ENCODE data around the gene P2RY8. TPM values are rescaled to one million over a fixed set of nuclear protein-coding genes. Genes with fewer than 3 reads are reported as not detected.

The P2RY8 gene
- total RNA-seq, 1 experiment from 2014 or later: not detected

GRCh38 chrX:1443496-1444075 lies 93.4 kb downstream of the P2RY8 start:
- no peaks in the 10 kb centered on the region for H3K4me1 Mint-ChIP-seq (ENCODE audit: low read depth, unreplicated experiment)
- no peak overlapping the region for H3K27ac Mint-ChIP-seq (ENCODE audit: unreplicated experiment)
- H3K9me3 Mint-ChIP-seq (ENCODE audit: low read depth, unreplicated experiment): peaks cover 5% of the 10 kb centered on the region
- no peak for DNase-seq
- no peak overlapping the region for H3K4me3 Mint-ChIP-seq (ENCODE audit: low read depth, unreplicated experiment)
- intact Hi-C loops (cut with micrococcal nuclease; ENCODE audit: unreplicated experiment): no loop called here
- H3K36me3 Mint-ChIP-seq (ENCODE audit: insufficient read depth, unreplicated experiment): peaks cover 11% of the 10 kb centered on the region
- no peaks in the 10 kb centered on the region for H3K27me3 Mint-ChIP-seq (ENCODE audit: unreplicated experiment)
- CTCF ChIA-PET: no interaction called here
- no peak for TF ChIP-seq CTCF (IDR thresholded peaks at IDR 0.05; ENCODE audit: unreplicated experiment)
- BruUV-seq (replicated peaks): no TSS peak

GRCh38 chrX:1442724-1443367 lies 94.1 kb downstream of the P2RY8 start:
- CTCF ChIA-PET: no interaction called here
- no peaks in the 10 kb centered on the region for H3K4me1 Mint-ChIP-seq (ENCODE audit: low read depth, unreplicated experiment)
- H3K9me3 Mint-ChIP-seq (ENCODE audit: low read depth, unreplicated experiment): peaks cover 5% of the 10 kb centered on the region
- no peak overlapping the region for H3K27ac Mint-ChIP-seq (ENCODE audit: unreplicated experiment)
- H3K4me3 Mint-ChIP-seq (ENCODE audit: low read depth, unreplicated experiment): no peak overlapping the region
- no peak for TF ChIP-seq CTCF (IDR thresholded peaks at IDR 0.05; ENCODE audit: unreplicated experiment)
- no TSS peak for BruUV-seq (replicated peaks)
- no peak for DNase-seq
- peaks cover 11% of the 10 kb centered on the region for H3K36me3 Mint-ChIP-seq (ENCODE audit: insufficient read depth, unreplicated experiment)
- intact Hi-C loops (cut with micrococcal nuclease; ENCODE audit: unreplicated experiment): no loop called here
- no peaks in the 10 kb centered on the region for H3K27me3 Mint-ChIP-seq (ENCODE audit: unreplicated experiment)

- no peak for TF ChIP-seq CTCF (IDR thresholded peaks at IDR 0.05; ENCODE audit: unreplicated experiment)
- H3K27me3 Mint-ChIP-seq (ENCODE audit: unreplicated experiment): no peaks in the 10 kb centered on the region
- CTCF ChIA-PET: no interaction called here
- peaks cover 5% of the 10 kb centered on the region for H3K9me3 Mint-ChIP-seq (ENCODE audit: low read depth, unreplicated experiment)
- no peaks in the 10 kb centered on the region for H3K4me1 Mint-ChIP-seq (ENCODE audit: low read depth, unreplicated experiment)
- H3K36me3 Mint-ChIP-seq (ENCODE audit: insufficient read depth, unreplicated experiment): peaks cover 16% of the 10 kb centered on the region
- H3K4me3 Mint-ChIP-seq (ENCODE audit: low read depth, unreplicated experiment): no peak overlapping the region
- DNase-seq: no peak
- no peak overlapping the region for H3K27ac Mint-ChIP-seq (ENCODE audit: unreplicated experiment)
- intact Hi-C loops (cut with micrococcal nuclease; ENCODE audit: unreplicated experiment): no loop called here
- BruUV-seq (replicated peaks): no TSS peak
Measured at GRCh38 chrX:1442016-1442665, 94.8 kb downstream of the P2RY8 start.

- Mint-ChIP-seq H3K36me3 (ENCODE audit: insufficient read depth, unreplicated experiment) (peaks cover 16% of the 10 kb centered on the region), H3K4me1 (ENCODE audit: low read depth, unreplicated experiment) (no peaks in the 10 kb centered on the region), H3K27me3 (ENCODE audit: unreplicated experiment) (no peaks in the 10 kb centered on the region), H3K9me3 (ENCODE audit: low read depth, unreplicated experiment) (peaks cover 5% of the 10 kb centered on the region), H3K4me3 (ENCODE audit: low read depth, unreplicated experiment) (no peak overlapping the region), H3K27ac (ENCODE audit: unreplicated experiment) (no peak overlapping the region)
- CTCF ChIA-PET: no interaction called here
- BruUV-seq (replicated peaks): no TSS peak
- intact Hi-C loops (cut with micrococcal nuclease; ENCODE audit: unreplicated experiment): no loop called here
- no peak for DNase-seq
- TF ChIP-seq CTCF (IDR thresholded peaks at IDR 0.05; ENCODE audit: unreplicated experiment): no peak
Measured at GRCh38 chrX:1440506-1440905, 96.5 kb downstream of the P2RY8 start.
